Measurements from ENCODE around the gene HPCAL1.

DNA sequence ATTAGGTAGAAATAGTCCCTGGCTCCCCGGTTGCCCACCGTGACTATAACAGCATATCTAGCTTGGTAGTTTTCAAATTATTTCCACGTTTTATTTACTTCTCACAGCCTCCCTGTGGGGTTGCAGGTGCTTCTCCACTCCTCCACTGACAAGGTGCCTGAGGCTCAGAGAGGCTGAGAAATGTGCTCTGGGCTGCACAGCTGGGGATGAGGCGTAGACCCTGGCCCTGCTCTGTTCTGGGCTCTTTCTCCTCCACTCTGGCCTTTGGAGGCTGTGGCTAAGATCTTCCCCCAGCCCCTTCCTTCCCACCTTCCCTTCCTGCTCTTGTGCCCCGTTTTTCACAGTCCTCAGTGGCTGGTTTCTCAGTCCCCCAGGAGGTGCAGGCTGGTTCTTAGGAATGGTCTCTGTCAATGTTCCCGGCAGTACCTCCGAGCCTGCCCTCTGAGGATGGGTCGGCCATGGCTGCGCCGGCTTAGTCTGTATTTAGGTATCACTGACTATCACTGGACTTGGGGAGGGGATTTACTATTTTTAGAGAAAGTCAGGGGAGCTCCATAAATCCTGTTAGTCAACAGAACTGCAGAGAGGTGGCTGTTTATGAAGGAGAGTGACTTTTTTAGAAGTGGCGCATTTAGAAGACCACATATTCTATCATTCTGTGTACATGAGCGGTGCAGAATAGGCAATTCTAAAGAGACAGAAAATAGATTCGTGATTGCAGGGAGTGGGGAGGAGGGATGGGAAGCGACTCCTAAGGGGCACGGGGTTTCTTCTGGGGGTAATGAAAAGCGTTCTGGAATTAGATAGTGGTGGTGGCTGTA is 35.0 kb downstream of the HPCAL1 start:
- TF ChIP-seq, protein P1, sequence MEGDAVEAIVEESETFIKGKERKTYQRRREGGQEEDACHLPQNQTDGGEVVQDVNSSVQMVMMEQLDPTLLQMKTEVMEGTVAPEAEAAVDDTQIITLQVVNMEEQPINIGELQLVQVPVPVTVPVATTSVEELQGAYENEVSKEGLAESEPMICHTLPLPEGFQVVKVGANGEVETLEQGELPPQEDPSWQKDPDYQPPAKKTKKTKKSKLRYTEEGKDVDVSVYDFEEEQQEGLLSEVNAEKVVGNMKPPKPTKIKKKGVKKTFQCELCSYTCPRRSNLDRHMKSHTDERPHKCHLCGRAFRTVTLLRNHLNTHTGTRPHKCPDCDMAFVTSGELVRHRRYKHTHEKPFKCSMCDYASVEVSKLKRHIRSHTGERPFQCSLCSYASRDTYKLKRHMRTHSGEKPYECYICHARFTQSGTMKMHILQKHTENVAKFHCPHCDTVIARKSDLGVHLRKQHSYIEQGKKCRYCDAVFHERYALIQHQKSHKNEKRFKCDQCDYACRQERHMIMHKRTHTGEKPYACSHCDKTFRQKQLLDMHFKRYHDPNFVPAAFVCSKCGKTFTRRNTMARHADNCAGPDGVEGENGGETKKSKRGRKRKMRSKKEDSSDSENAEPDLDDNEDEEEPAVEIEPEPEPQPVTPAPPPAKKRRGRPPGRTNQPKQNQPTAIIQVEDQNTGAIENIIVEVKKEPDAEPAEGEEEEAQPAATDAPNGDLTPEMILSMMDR (IDR thresholded peaks at IDR 0.05) = no peak
- no peak for TF ChIP-seq POLR2A (IDR thresholded peaks at IDR 0.05)

Data from body of pancreas (tissue), 4 donors.